IPS DF 4.7 (cell line): Measurements from ENCODE around the gene C2CD4C.
"Not testable (repeated sequence)": the region's sequence is repeated elsewhere in the genome, so short reads cannot be mapped to it uniquely, and the experiment has no call there.

ENCODE experiments used
- DNase-seq: peaks from one replicate; pipeline ENCODE4 v3.0.0-alpha.2; 2013; ENCODE audit warnings: low spot score; ENCODE audit errors: extremely low read depth

Gene C2CD4C

GRCh38 chr19:367963-368629 is 40.9 kb downstream of the C2CD4C start:
- DNase-seq: no peak

GRCh38 chr19:367561-367960 is 41.4 kb downstream of the C2CD4C start:
- no peak for DNase-seq

GRCh38 chr19:366951-367350 is 42.0 kb downstream of the C2CD4C start:
- no peak for DNase-seq

GRCh38 chr19:366205-366783 is 42.7 kb downstream of the C2CD4C start:
- DNase-seq: no peak

- no peak for DNase-seq
Measured at GRCh38 chr19:364496-365287, 44.3 kb downstream of the C2CD4C start.

GRCh38 chr19:362683-363082 is 46.3 kb downstream of the C2CD4C start:
- DNase-seq: no peak

GRCh38 chr19:362154-362553 is 46.8 kb downstream of the C2CD4C start:
- no peak for DNase-seq

- no peak for DNase-seq
Measured at GRCh38 chr19:359653-359925, 49.4 kb downstream of the C2CD4C start.

GRCh38 chr19:355536-355935 is 53.4 kb downstream of the C2CD4C start:
- DNase-seq: not testable (repeated sequence)
